Calu3 (cell line): ENCODE results near the gene FREM1. TPM values are rescaled to one million over a fixed set of nuclear protein-coding genes. Genes with fewer than 3 reads are reported as not detected.

ENCODE experiments used
- BruUV-seq: library from RNA; stranded (reverse); fragments of 400-500 nt; replicated peaks from 2 replicates; lab custom pipeline; 2021; lab: Mats Ljungman, UMichigan
- CTCF ChIA-PET: fragments of 300-600 bp; sonication (Branson Sonifier 250); formaldehyde crosslinking; loops from one replicate; lab custom pipeline; 2022; ENCODE audit warnings: antibody characterized with exemption; lab: Charles Lee
- DNase-seq: peaks from one replicate; pipeline ENCODE4 v3.0.0; 2022
- H3K27ac Mint-ChIP-seq: one replicate; pipeline ENCODE4 v1.8.0; 2022; ENCODE audit warnings: mixed read lengths; ENCODE audit not compliant: unreplicated experiment
- H3K27me3 Mint-ChIP-seq: one replicate; pipeline ENCODE4 v1.8.0; 2022; ENCODE audit warnings: mixed read lengths; ENCODE audit not compliant: unreplicated experiment
- H3K36me3 Mint-ChIP-seq: one replicate; pipeline ENCODE4 v1.8.0; 2022; ENCODE audit warnings: mild to moderate bottlenecking, moderate library complexity, mixed read lengths; ENCODE audit not compliant: insufficient read depth, unreplicated experiment
- H3K4me1 Mint-ChIP-seq: one replicate; pipeline ENCODE4 v1.8.0; 2022; ENCODE audit warnings: mild to moderate bottlenecking, low read depth, mixed read lengths; ENCODE audit not compliant: unreplicated experiment
- H3K4me3 Mint-ChIP-seq: one replicate; pipeline ENCODE4 v1.8.0; 2022; ENCODE audit warnings: mild to moderate bottlenecking, low read depth, moderate library complexity, mixed read lengths; ENCODE audit not compliant: unreplicated experiment
- H3K9me3 Mint-ChIP-seq: one replicate; pipeline ENCODE4 v1.8.0; 2022; ENCODE audit warnings: low read depth, mixed read lengths; ENCODE audit not compliant: unreplicated experiment
- CTCF ChIP-seq: fragments of 200-600 bp; IDR thresholded peaks from one replicate; pipeline ENCODE4 v1.8.0; 2022; ENCODE audit warnings: antibody characterized with exemption; ENCODE audit not compliant: unreplicated experiment
- intact Hi-C: fragments of 100-400 bp; cut with micrococcal nuclease; formaldehyde crosslinking; loops from one replicate; pipeline ENCODE4 v1.10.0; 2022; ENCODE audit not compliant: unreplicated experiment
- total RNA-seq: library from RNA; stranded (reverse); gene quantifications from 2 replicates; pipeline ENCODE4 v1.2.3, GENCODE V29; 2022

FREM1 gene
- total RNA-seq, 1 experiment from 2014 or later, result not detected

- Mint-ChIP-seq H3K36me3 (no peaks in the 10 kb centered on the region), H3K4me1 (no peaks in the 10 kb centered on the region), H3K27me3 (peaks cover 9% of the 10 kb centered on the region), H3K4me3 (no peak overlapping the region), H3K27ac (no peak overlapping the region), H3K9me3 (no peaks in the 10 kb centered on the region)
- BruUV-seq, result no TSS peak
- no peak for TF ChIP-seq CTCF
- no peak for DNase-seq
- intact Hi-C loops, result no loop called here
- CTCF ChIA-PET, result no interaction called here
Measured at GRCh38 chr9:14937216-14937615, 27.0 kb upstream of the FREM1 start.

- H3K27ac Mint-ChIP-seq, result no peak overlapping the region
- no peaks in the 10 kb centered on the region for H3K9me3 Mint-ChIP-seq
- H3K4me1 Mint-ChIP-seq, result no peaks in the 10 kb centered on the region
- H3K4me3 Mint-ChIP-seq, result no peak overlapping the region
- no peak for TF ChIP-seq CTCF
- intact Hi-C loops, result no loop called here
- BruUV-seq, result no TSS peak
- H3K27me3 Mint-ChIP-seq, result peaks cover 1% of the 10 kb centered on the region
- CTCF ChIA-PET, result no interaction called here
- no peak for DNase-seq
- no peaks in the 10 kb centered on the region for H3K36me3 Mint-ChIP-seq
Measured at GRCh38 chr9:14936491-14936890, 26.3 kb upstream of the FREM1 start.

- CTCF ChIA-PET, result no interaction called here
- Mint-ChIP-seq H3K4me1 (no peaks in the 10 kb centered on the region), H3K36me3 (no peaks in the 10 kb centered on the region), H3K27ac (no peak overlapping the region), H3K4me3 (no peak overlapping the region), H3K27me3 (no peaks in the 10 kb centered on the region), H3K9me3 (no peaks in the 10 kb centered on the region)
- no peak for TF ChIP-seq CTCF
- intact Hi-C loops, result no loop called here
- BruUV-seq, result no TSS peak
- DNase-seq, result no peak
Measured at GRCh38 chr9:14935964-14936363, 25.7 kb upstream of the FREM1 start.

GRCh38 chr9:14935106-14935751 lies 25.0 kb upstream of the FREM1 start:
- no peak for DNase-seq
- no TSS peak for BruUV-seq
- Mint-ChIP-seq H3K4me1 (no peaks in the 10 kb centered on the region), H3K4me3 (no peak overlapping the region), H3K27me3 (no peaks in the 10 kb centered on the region), H3K36me3 (no peaks in the 10 kb centered on the region), H3K9me3 (no peaks in the 10 kb centered on the region), H3K27ac (no peak overlapping the region)
- TF ChIP-seq CTCF, result no peak
- CTCF ChIA-PET, result interaction anchor here (1.0 kb wide), 1 partner anchor 155 kb away, joined by 3 read pairs; no protein-coding TSS in a partner anchor
- intact Hi-C loops, result no loop called here
